GM23338 (cell line): ENCODE data around the gene IQSEC3.
"Not testable (repeated sequence)": the region's sequence is repeated elsewhere in the genome, so short reads cannot be mapped to it uniquely, and the experiment has no call there.

Experiments
- CREB1 ChIP-seq: fragments of 250-450 bp; sonication (Bioruptor Pico); IDR thresholded peaks from 2 replicates; pipeline ENCODE4 v1.5.0; 2020; ENCODE audit warnings: low read depth, mild to moderate bottlenecking, moderate library complexity
- EZH2 ChIP-seq: fragments of 200-600 bp; sonication (generic); IDR thresholded peaks from one replicate; pipeline ENCODE4 v1.8.0; 2017; ENCODE audit warnings: antibody characterized with exemption, mild to moderate bottlenecking, low read depth; ENCODE audit not compliant: unreplicated experiment
- EZH2phosphoT487 ChIP-seq: fragments of 200-600 bp; sonication (generic); IDR thresholded peaks from one replicate; pipeline ENCODE4 v1.8.1; 2018; ENCODE audit warnings: antibody characterized with exemption; ENCODE audit not compliant: unreplicated experiment
- JUNB ChIP-seq: IDR thresholded peaks from one replicate; pipeline ENCODE4 v1.6.1; 2016; ENCODE audit warnings: antibody characterized with exemption; ENCODE audit not compliant: unreplicated experiment
- POLR2AphosphoS5 ChIP-seq: IDR thresholded peaks from 2 replicates; pipeline ENCODE4 v1.6.1; 2016; ENCODE audit warnings: antibody characterized with exemption, low read depth
- STAT1 ChIP-seq: IDR thresholded peaks from one replicate; pipeline ENCODE4 v1.6.1; 2016; ENCODE audit warnings: antibody characterized with exemption; ENCODE audit not compliant: unreplicated experiment
- ZNF114 ChIP-seq: fragments of 250-450 bp; sonication (Bioruptor Pico); IDR thresholded peaks from 2 replicates; pipeline ENCODE4 v1.5.0; 2020; ENCODE audit warnings: mild to moderate bottlenecking, moderate library complexity
- ZNF331 ChIP-seq: fragments of 250-450 bp; sonication (Bioruptor Pico); IDR thresholded peaks from 2 replicates; pipeline ENCODE4 v1.5.0; 2020; ENCODE audit warnings: low read depth, mild to moderate bottlenecking, moderate library complexity
- TF ChIP-seq, protein P1 (sequence below), 2 experiments: fragments of 200-600 bp in 1 of 2; sonication (generic) in 1 of 2; conservative IDR thresholded peaks; 2 replicates each; pipeline versions ENCODE4 v1.5.1 to v1.6.1; 2016 to 2017; ENCODE audit warnings: antibody characterized with exemption in 2 of 2, low read depth in 2 of 2, mild to moderate bottlenecking in 2 of 2, moderate library complexity in 1 of 2
- TF ChIP-seq, protein P2 (sequence below): IDR thresholded peaks from one replicate; pipeline ENCODE4 v1.6.1; 2018; ENCODE audit warnings: antibody characterized with exemption; ENCODE audit not compliant: unreplicated experiment
- TF ChIP-seq, protein P3 (sequence below): IDR thresholded peaks from 2 replicates; pipeline ENCODE4 v1.6.1; 2016; ENCODE audit warnings: antibody characterized with exemption

DNA sequence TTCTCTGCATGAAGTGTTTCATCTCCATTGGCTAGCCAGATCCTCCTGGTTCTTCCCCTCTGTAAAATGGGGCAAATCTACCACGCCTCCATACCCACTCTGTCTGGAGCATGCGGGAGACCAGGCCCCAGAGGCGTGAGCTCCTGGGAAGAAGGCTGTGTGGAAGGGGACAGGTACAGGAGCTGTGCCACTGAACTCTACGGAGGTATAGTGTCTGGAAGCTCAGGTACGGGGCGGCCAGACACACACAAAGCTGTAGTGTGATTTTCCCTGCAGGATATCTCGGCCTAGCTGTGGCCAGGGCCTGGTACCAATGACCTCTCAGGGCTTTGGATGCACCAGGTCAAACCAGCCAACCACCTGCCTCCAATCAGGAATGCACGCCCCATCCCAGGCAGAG is 10.0 kb downstream of the IQSEC3 start:
- TF ChIP-seq, protein P1, sequence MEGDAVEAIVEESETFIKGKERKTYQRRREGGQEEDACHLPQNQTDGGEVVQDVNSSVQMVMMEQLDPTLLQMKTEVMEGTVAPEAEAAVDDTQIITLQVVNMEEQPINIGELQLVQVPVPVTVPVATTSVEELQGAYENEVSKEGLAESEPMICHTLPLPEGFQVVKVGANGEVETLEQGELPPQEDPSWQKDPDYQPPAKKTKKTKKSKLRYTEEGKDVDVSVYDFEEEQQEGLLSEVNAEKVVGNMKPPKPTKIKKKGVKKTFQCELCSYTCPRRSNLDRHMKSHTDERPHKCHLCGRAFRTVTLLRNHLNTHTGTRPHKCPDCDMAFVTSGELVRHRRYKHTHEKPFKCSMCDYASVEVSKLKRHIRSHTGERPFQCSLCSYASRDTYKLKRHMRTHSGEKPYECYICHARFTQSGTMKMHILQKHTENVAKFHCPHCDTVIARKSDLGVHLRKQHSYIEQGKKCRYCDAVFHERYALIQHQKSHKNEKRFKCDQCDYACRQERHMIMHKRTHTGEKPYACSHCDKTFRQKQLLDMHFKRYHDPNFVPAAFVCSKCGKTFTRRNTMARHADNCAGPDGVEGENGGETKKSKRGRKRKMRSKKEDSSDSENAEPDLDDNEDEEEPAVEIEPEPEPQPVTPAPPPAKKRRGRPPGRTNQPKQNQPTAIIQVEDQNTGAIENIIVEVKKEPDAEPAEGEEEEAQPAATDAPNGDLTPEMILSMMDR (conservative IDR thresholded peaks at IDR 0.05; ENCODE audit: low read depth in 2 of 2), result not testable (repeated sequence)
- TF ChIP-seq CREB1 (CRISPR knock-in tag); JUNB; POLR2AphosphoS5; EZH2phosphoT487; EZH2; ZNF331 (CRISPR knock-in tag); STAT1; ZNF114: not testable (repeated sequence)
- TF ChIP-seq, protein P2, sequence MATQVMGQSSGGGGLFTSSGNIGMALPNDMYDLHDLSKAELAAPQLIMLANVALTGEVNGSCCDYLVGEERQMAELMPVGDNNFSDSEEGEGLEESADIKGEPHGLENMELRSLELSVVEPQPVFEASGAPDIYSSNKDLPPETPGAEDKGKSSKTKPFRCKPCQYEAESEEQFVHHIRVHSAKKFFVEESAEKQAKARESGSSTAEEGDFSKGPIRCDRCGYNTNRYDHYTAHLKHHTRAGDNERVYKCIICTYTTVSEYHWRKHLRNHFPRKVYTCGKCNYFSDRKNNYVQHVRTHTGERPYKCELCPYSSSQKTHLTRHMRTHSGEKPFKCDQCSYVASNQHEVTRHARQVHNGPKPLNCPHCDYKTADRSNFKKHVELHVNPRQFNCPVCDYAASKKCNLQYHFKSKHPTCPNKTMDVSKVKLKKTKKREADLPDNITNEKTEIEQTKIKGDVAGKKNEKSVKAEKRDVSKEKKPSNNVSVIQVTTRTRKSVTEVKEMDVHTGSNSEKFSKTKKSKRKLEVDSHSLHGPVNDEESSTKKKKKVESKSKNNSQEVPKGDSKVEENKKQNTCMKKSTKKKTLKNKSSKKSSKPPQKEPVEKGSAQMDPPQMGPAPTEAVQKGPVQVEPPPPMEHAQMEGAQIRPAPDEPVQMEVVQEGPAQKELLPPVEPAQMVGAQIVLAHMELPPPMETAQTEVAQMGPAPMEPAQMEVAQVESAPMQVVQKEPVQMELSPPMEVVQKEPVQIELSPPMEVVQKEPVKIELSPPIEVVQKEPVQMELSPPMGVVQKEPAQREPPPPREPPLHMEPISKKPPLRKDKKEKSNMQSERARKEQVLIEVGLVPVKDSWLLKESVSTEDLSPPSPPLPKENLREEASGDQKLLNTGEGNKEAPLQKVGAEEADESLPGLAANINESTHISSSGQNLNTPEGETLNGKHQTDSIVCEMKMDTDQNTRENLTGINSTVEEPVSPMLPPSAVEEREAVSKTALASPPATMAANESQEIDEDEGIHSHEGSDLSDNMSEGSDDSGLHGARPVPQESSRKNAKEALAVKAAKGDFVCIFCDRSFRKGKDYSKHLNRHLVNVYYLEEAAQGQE, result not testable (repeated sequence)
- TF ChIP-seq, protein P3, sequence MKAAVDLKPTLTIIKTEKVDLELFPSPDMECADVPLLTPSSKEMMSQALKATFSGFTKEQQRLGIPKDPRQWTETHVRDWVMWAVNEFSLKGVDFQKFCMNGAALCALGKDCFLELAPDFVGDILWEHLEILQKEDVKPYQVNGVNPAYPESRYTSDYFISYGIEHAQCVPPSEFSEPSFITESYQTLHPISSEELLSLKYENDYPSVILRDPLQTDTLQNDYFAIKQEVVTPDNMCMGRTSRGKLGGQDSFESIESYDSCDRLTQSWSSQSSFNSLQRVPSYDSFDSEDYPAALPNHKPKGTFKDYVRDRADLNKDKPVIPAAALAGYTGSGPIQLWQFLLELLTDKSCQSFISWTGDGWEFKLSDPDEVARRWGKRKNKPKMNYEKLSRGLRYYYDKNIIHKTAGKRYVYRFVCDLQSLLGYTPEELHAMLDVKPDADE, result not testable (repeated sequence)
